ENCODE data around the gene CFAP73.

Gene CFAP73

GRCh38 chr12:113142886-113143332 lies 6.6 kb upstream of the CFAP73 start:
- no peak for DNase-seq

GRCh38 chr12:113143959-113144358 lies 5.6 kb upstream of the CFAP73 start:
- DNase-seq: no peak

GRCh38 chr12:113144806-113145205 lies 4.7 kb upstream of the CFAP73 start:
- no peak for DNase-seq

- no peak for DNase-seq
These were observed 3.6 kb upstream of the CFAP73 start for GRCh38 chr12:113145720-113146551.

GRCh38 chr12:113146999-113147398 lies 2.5 kb upstream of the CFAP73 start:
- DNase-seq: no peak

- no peak for DNase-seq
These were observed 2.1 kb downstream of the CFAP73 start for GRCh38 chr12:113151655-113152054.

GRCh38 chr12:113152196-113152834 lies 2.8 kb downstream of the CFAP73 start:
- DNase-seq: no peak

- peak; percentile 27 for DNase-seq
These were observed 3.6 kb downstream of the CFAP73 start for GRCh38 chr12:113152835-113153814.

- DNase-seq: no peak
These were observed 4.9 kb downstream of the CFAP73 start for GRCh38 chr12:113154351-113154973.

GRCh38 chr12:113155060-113155459 lies 5.5 kb downstream of the CFAP73 start:
- DNase-seq: no peak

- no peak for DNase-seq
These were observed 6.1 kb downstream of the CFAP73 start for GRCh38 chr12:113155646-113156045.

GRCh38 chr12:113157218-113157859 lies 7.8 kb downstream of the CFAP73 start:
- DNase-seq: no peak

GRCh38 chr12:113158439-113159203 lies 9.1 kb downstream of the CFAP73 start:
- DNase-seq: no peak

GRCh38 chr12:113159937-113160336 lies 10.4 kb downstream of the CFAP73 start:
- DNase-seq: no peak

GRCh38 chr12:113161415-113162016 lies 12.0 kb downstream of the CFAP73 start:
- DNase-seq: no peak

- DNase-seq: no peak
These were observed 12.8 kb downstream of the CFAP73 start for GRCh38 chr12:113162102-113163029.

GRCh38 chr12:113163030-113163360 lies 13.5 kb downstream of the CFAP73 start:
- no peak for DNase-seq

GRCh38 chr12:113164014-113164413 lies 14.5 kb downstream of the CFAP73 start:
- DNase-seq: no peak

- no peak for DNase-seq
These were observed 16.3 kb downstream of the CFAP73 start for GRCh38 chr12:113165521-113166450.
